IMR-90 (cell line): ENCODE results near the gene NPHS1.

Experiments used
- BHLHE40 ChIP-seq: fragments of 150-350 bp; IDR thresholded peaks from 2 replicates; pipeline ENCODE4 v1.6.1; 2016; ENCODE audit warnings: mild to moderate bottlenecking, low read depth, low read length
- CEBPB ChIP-seq: IDR thresholded peaks from 2 replicates; pipeline ENCODE4 v1.6.1; 2012; ENCODE audit warnings: low read depth, low read length, improper control_type of control experiment
- CHD1 ChIP-seq: IDR thresholded peaks from 2 replicates; pipeline ENCODE4 v1.6.1; 2012; ENCODE audit warnings: low read depth, low read length, improper control_type of control experiment
- FOS ChIP-seq: fragments of 150-350 bp; IDR thresholded peaks from 2 replicates; pipeline ENCODE4 v1.6.1; 2016; ENCODE audit warnings: low read depth, low read length
- MAFK ChIP-seq: IDR thresholded peaks from 2 replicates; pipeline ENCODE4 v1.6.1; 2012; ENCODE audit warnings: low read depth, low read length, improper control_type of control experiment
- MAZ ChIP-seq: IDR thresholded peaks from 2 replicates; pipeline ENCODE4 v1.6.1; 2012; ENCODE audit warnings: low read depth, mild to moderate bottlenecking, low read length, improper control_type of control experiment, moderate library complexity, borderline replicate concordance
- NFE2L2 ChIP-seq: fragments of 150-350 bp; IDR thresholded peaks from 2 replicates; pipeline ENCODE4 v1.6.1; 2016; ENCODE audit warnings: low read depth, mild to moderate bottlenecking, low read length
- POLR2A ChIP-seq: IDR thresholded peaks from 2 replicates; pipeline ENCODE4 v1.6.1; 2012; ENCODE audit warnings: mild to moderate bottlenecking, low read depth, low read length
- RAD21 ChIP-seq: IDR thresholded peaks from 2 replicates; pipeline ENCODE4 v1.6.1; 2012; ENCODE audit warnings: low read length, improper control_type of control experiment
- TF ChIP-seq, protein P1 (sequence below): conservative IDR thresholded peaks from 2 replicates; pipeline ENCODE4 v1.5.1; 2012; ENCODE audit warnings: mild to moderate bottlenecking, low read depth, low read length, improper control_type of control experiment
- TF ChIP-seq, protein P2 (sequence below): fragments of 150-350 bp; IDR thresholded peaks from 2 replicates; pipeline ENCODE4 v1.6.1; 2017; ENCODE audit warnings: mild to moderate bottlenecking, antibody characterized with exemption, low read length, low read depth

DNA sequence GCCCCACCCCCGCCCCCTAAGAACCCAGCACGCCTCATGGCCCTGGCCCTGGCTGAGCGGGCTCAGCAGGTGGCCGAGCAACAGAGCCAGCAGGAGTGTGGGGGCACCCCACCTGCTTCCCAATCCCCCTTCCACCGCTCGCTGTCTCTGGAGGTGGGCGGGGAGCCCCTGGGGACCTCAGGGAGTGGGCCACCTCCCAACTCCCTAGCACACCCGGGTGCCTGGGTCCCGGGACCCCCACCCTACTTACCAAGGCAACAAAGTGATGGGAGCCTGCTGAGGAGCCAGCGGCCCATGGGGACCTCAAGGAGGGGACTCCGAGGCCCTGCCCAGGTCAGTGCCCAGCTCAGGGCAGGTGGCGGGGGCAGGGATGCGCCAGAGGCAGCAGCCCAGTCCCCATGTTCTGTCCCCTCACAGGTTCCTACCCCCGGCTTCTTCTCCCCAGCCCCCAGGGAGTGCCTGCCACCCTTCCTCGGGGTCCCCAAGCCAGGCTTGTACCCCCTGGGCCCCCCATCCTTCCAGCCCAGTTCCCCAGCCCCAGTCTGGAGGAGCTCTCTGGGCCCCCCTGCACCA, 65.0 kb downstream of the NPHS1 start:
- TF ChIP-seq, protein P1, sequence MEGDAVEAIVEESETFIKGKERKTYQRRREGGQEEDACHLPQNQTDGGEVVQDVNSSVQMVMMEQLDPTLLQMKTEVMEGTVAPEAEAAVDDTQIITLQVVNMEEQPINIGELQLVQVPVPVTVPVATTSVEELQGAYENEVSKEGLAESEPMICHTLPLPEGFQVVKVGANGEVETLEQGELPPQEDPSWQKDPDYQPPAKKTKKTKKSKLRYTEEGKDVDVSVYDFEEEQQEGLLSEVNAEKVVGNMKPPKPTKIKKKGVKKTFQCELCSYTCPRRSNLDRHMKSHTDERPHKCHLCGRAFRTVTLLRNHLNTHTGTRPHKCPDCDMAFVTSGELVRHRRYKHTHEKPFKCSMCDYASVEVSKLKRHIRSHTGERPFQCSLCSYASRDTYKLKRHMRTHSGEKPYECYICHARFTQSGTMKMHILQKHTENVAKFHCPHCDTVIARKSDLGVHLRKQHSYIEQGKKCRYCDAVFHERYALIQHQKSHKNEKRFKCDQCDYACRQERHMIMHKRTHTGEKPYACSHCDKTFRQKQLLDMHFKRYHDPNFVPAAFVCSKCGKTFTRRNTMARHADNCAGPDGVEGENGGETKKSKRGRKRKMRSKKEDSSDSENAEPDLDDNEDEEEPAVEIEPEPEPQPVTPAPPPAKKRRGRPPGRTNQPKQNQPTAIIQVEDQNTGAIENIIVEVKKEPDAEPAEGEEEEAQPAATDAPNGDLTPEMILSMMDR = no peak
- TF ChIP-seq POLR2A = no peak
- no peak for TF ChIP-seq FOS
- TF ChIP-seq RAD21 = no peak
- TF ChIP-seq, protein P2, sequence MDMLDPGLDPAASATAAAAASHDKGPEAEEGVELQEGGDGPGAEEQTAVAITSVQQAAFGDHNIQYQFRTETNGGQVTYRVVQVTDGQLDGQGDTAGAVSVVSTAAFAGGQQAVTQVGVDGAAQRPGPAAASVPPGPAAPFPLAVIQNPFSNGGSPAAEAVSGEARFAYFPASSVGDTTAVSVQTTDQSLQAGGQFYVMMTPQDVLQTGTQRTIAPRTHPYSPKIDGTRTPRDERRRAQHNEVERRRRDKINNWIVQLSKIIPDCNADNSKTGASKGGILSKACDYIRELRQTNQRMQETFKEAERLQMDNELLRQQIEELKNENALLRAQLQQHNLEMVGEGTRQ = no peak
- TF ChIP-seq NFE2L2 = no peak
- no peak for TF ChIP-seq MAFK
- TF ChIP-seq MAZ = no peak
- TF ChIP-seq CHD1 = no peak
- TF ChIP-seq CEBPB = no peak
- TF ChIP-seq BHLHE40 = no peak
